ENCODE measurements around the gene HYDIN.
"Not testable (repeated sequence)": the region's sequence is repeated elsewhere in the genome, so short reads cannot be mapped to it uniquely, and the experiment has no call there.

The HYDIN gene

DNA sequence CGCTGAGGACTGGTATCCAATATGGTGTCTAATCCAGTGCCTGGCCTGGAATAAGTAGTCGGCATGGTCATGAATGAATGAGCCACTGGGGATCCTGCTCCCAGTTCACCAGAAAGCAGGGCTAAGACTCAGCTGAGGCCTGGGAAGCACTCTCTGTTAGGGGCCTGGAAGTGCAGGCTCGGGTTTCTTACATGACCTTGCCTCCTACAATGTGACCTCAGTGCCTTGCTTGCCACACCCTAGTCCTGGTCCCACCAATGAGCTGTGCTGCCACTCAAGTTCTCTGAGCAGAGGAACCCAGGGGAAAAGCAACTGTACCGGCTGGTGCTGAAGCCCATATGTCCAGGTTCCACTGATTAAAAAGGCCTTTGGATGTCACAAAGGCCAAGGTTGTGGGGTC, 238.0 kb downstream of the HYDIN start:
- DNase-seq (ENCODE audit: low spot score), result not testable (repeated sequence)

DNA sequence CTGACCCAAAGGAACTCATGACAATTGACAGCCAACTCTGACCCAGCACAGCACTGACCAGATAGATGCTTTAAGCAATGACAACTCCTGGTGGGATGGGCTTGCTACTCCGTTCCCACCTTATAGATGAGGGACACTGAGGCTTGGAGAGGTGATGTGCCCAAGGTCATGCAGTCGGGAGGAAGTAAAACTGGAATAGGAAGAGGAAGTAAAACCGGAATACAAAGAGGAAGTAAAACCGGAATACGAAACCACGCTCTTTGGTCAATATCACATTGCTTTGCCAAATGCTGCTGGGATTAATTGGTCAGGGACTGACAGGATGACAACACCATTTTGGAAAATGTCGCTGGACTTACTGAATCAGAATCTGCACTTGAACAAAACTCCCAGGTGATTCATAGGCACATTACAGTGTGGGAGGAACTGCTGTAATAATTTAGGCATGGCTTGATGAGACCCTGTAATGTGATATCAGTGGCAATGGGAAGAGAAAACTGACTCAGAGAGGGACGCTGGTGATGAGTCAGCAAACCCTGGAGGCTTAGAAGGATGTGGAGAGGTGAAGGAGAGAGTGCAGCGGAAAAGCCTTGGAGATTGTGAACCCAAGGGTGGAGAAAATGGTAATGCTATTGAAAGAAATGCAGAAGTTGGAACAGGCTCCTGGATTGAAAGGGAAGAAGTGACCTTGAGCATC, 243.4 kb downstream of the HYDIN start:
- not testable (repeated sequence) for DNase-seq (ENCODE audit: low spot score)

DNA sequence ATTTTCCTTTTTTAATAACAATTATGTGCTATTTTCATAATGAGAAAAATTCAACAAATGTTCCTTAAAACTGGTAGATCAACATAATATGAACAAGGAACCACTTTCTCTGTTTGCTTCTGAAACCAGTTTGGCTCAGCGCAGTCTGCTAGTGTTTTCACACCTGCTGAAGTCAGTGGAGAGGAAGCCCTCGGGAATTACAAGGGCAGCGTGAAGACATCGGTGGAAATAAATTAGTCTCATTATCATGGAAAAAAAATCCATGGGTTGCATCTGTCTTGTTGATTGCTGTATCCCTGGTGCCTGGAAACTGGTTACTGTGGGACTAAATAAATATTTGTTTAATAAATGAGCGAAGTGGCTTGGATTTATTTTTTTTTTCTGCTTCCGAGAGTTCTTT, 245.8 kb downstream of the HYDIN start:
- not testable (repeated sequence) for DNase-seq (ENCODE audit: low spot score)

DNA sequence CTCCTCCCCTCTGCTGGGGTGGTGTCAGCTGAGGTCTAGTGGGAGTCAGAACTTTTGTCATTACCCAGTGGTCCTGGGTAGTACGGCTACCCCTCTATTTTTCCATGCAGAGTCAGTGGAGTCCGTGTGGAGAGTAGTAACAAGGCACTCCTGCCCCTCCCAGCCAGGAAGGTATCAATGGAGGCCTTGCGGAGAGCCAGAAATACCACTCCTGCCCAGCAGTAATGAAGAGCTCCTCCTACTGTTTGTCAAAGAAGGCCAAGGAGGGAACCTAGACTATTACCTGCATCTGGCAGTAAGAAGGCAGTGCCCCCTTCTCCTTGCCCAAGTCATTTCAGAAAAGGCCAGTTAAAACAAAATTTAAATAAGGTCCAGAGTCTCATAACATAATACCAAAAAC, 262.2 kb downstream of the HYDIN start:
- not testable (repeated sequence) for DNase-seq (ENCODE audit: low spot score)

DNA sequence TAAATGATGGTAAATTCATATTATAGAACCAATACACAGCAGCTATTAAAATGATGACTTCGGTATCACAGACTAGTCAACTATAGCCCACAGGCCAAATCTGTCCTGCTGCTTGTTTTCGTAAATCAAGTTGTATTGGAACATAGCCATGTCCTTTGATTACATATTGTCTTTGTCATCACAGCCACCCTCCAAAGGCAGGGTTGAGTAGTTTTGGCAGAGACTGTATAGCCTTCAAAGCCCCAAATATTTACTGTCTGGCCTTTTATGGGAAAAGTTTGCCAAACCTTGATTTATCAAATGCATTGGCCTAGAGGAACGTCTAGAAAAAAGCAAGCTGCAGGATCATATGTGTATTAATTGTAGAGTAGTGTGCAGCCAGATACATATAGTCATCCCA, 270.4 kb downstream of the HYDIN start:
- DNase-seq (ENCODE audit: low spot score), result not testable (repeated sequence)

DNA sequence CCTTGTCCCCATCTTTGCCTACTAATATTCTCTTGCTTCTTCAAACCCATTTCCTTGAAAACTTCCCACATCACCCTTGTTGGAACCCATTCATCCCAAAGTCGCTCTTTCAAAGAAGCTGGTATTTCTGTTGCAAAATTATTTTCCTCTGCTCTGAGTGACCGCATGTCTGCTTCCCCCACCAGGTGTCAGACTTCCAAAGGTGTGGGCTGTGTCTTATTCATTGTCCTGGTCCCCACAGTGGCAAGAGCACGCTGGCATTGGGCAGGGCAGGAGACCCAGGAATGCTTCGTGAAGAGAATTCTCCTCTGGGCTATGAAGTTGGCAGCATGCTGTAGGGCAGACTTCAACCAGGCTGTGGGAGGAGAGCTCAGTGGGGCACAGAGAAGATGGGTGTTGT, 275.6 kb downstream of the HYDIN start:
- not testable (repeated sequence) for DNase-seq (ENCODE audit: low spot score)

DNA sequence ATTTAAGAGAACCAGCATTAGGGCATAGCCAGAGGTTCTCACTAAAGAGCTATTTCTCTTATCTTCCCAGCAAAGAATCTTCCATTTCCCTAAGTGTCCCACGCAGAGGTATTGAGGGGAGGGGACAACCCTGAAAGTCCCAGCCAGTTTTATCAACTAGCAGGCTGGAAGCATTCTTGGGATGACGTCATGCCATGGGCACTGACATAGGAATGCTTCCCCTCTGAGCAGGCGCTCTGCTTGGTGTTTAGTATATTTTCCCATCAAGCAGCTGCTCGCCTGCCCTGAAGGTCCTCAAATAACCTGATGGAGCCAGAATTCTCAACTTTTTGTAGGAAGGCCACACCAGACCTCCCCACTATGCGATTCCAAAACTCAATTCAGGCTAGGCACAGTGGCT, 276.7 kb downstream of the HYDIN start:
- not testable (repeated sequence) for DNase-seq (ENCODE audit: low spot score)

DNA sequence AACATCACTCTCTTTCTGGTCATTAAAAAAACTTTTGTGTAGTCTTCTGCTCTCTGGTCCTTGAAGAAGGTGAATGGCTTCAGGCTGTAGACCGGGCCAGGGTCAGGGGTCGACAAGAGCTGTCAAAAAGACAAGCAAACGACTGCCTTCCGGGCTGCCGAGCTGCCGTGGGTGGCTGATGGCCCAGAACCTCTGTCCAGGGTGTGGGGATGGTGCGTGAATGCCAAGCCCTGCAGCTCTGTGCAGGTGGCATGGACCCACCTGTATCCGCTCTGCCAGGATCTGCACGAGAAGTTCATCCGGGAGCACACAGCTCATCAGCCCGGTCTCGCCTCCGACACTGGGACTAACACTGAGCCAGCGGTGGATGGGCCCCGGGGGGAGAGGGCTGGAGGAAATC, 287.0 kb downstream of the HYDIN start:
- DNase-seq (ENCODE audit: low spot score), result not testable (repeated sequence)

DNA sequence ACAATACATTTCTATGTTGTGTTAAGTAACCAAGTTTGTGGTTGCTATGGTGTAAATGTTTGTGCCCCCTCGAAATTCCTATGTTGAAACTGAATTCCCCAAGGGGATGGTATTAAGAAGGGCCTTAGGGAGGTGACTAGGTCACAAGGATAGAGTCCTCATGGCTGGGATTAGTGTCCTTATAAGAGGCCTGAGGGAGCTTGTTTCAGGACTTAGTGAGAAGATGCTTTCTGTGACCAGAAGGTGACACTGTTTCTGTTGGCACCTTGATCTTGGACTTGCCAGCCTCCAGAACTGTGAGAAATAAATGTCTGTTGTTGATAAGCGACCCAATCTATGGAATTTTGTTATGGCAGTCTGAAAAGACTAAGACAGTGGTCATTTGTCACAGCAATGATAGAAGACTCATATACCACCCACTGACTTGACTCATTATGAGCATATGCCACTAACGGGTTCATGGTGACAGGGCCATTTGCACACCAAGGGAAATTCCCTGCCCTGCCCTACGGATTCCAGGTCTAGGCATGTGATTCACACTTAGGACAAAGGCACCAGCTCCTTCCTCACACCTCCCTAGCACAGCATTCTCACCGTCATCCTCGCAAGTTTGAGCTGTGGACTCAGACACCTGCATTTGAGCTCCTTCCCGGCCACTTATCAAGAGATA, 290.7 kb downstream of the HYDIN start:
- not testable (repeated sequence) for DNase-seq (ENCODE audit: low spot score)

DNA sequence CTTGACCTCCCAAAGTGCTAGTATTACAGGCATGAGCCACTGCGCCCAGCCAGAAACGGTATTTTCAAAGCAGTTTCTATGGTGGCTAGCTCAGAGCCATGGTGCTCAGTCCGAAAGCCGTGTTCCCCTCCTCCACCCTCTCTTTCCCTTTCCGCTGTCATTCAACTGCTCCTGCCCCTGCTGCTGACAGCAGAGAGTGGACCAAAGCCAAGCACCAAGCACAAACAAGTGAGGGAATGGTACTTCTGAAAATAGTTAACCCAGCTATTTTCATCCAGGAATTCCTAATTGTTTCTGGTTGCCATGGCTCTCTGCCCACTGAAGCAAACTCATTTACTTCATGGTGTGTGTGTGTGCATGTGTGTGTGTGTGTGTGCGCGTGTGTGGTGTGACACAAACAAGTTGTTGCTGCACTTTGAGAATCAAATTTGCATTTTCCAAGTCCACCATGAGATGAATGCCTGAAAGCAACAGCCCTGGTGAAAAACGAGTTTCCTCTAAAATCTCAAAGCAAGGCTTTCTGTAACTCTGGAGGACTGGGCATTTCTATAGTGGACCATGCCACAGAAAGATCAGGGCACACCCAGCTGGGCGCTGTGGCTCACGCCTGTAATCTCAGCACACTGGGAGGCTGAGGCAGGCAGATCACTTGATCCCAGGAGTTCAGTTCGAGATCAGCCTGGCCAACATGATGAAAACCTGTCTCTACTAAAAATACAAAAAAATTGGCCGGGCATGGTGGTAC, 293.6 kb downstream of the HYDIN start:
- not testable (repeated sequence) for DNase-seq (ENCODE audit: low spot score)

DNA sequence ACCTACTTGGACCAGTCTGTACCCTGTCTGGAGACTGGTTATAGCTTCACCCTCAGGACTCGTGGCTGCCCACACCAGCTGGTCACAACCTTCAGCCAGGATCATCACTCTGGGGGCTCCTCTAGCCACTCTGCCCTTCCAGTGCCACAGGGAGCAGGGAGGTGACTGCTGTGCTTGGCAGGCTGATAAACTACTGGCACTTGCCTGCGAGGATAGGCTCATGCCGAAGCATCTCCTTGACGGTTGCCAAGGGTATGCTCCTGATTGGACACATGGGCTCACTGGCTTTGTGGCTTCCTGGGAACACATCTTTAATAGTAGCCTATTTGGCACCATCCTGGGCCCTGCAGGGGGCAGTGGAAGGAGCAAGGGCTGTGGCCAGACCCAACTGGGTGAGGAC, 295.2 kb downstream of the HYDIN start:
- DNase-seq (ENCODE audit: low spot score), result not testable (repeated sequence)

DNA sequence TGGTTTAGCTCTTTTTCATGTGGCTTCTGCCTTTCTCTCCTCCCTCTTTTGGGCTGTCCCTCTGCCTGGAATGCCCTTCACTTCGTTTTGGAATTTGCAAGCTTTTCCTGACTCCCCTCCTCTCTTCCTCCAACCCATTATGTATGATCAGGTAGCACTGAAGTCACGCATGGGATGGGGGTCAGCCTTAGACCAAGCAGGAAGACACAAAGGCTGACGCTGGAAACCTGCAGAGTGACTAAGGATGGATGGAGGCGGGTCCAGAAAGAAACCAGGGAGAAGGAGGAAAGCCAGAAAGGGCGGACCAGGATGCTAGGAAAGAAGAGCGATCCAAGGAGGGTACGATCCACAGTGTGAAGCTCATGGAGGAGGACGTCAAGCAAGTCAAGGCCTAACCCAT, 296.8 kb downstream of the HYDIN start:
- not testable (repeated sequence) for DNase-seq (ENCODE audit: low spot score)

DNA sequence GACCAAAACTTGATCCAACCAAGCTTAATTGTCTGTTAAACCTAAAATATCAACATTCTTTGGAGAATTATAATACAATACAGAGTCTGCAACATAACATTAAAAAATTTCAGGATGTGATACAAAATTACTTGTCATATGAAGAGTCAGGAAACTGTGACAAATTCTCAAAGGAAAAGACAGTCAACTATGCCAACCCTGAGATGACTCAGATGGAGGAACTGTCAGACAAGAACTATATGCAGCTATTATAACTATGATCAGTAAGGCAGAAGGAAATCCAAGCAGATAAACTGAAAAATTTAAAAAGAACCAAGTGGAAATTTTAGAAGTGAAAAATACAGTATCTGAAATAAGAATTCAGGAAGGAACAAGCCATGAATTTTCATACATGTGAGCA, 299.8 kb downstream of the HYDIN start:
- not testable (repeated sequence) for DNase-seq (ENCODE audit: low spot score)

DNA sequence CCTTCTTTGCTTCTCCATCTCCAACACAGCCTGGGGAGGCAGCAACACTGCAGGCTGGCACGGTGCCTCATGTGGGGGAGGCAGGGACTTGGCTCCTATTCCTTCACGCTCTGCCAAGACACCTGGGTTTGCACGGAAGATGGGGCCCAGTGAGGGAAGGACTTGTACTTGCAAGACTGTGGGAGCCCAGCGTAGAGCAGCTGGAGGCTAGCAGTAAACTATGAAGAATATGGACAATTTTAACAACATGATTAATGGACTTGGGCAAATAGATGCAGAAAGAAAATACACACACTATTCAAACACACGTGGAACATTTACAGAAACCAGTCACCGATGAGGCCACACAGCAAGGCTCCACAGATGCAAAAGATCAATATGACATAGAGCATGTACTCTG, 308.4 kb downstream of the HYDIN start:
- not testable (repeated sequence) for DNase-seq (ENCODE audit: low spot score)

DNA sequence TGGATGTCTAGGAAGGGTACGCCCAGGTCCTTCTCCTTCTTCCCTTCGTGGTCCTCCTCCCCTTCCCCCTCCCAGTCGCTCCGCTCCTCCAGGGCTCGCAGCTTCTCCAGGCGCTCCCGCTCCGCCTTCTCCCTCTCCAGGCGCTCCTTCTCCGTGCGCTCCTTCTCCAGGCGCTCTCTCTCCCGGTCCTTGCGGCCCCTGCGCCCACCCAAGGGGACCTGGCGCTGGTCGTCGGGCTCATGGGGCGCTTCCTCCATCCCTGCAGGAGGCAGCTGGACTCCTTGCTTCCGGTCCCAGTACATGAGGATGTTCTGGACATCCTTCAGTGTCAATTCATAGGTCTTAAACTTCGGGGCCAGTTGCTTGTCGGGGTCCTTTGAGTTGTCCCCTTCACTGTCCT, 309.9 kb downstream of the HYDIN start:
- DNase-seq (ENCODE audit: low spot score), result not testable (repeated sequence)

DNA sequence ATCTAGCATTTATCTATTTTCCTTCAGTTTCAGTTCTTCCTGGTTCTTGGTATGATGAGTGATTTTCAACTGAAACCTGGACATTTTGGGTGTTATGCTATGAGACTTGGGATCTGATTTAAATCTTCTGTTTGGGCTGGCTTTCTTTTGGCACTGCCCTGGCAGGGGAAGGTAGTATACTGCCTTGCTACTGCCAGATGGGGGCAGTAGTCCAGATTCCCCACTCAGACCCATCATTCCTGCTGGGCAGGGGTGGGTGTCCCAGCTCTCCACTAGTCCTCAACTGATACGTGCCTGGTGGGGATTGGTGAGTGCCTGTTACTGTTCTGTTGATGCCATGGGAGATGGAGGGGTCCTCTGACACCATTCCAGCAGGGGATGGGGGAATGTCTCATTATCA, 342.3 kb downstream of the HYDIN start:
- not testable (repeated sequence) for DNase-seq (ENCODE audit: low spot score)

DNA sequence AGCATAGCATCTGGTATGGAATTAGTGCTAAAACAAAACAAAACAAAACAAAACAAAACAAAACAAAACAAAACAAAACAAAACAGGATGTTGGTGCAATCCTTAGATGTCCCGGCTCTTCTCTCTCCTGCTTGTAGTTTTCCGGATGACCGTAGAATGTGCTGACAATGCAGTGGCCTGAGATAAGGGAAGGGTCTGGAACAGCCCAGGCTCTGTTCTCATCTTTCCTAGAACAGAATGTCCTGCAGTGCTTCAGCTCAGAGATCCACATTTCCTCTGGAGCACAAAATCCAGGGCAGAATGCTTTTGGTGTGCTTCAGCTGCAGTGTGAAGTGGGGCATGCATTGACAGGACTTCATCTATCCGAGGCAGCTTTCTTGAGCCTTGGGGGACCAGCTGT, 345.9 kb downstream of the HYDIN start:
- not testable (repeated sequence) for DNase-seq (ENCODE audit: low spot score)

DNA sequence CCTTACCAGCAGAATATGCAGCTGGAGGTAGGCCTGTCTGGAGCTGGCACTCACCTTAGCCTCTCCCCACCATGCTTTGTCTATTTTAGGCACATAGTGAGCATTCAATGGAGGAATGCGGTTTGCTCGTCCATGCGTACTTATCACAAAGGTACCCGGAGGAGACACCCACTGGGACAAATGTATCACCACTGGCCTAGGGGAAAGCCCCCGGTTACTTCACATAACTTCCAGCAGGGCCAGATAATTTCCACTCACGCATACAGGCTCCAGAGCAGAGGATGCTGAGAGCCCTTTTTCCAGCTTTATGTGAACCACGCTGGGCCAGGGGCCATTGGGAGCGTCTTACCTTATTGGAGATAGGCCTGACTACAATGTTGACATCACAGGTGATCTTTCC, 348.2 kb downstream of the HYDIN start:
- not testable (repeated sequence) for DNase-seq (ENCODE audit: low spot score)

DNA sequence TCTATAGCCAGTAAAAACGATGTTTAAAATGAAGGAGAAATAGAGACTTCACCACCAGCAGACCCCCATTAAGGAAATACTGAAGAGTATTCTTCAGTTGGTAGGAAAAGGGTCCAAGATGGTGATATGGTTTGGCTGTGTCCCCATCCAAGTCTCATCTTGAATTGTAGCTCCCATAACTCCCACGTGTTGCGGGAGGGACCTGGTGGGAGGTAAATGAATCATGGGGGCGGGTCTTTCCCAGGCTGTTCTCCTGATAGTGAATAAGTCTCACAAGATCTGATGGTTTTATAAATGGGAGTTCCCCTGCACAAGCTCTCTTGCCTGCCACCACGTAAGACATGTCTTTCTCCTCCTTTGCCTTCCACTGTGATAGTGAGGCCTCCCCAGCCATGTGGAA, 352.6 kb downstream of the HYDIN start:
- not testable (repeated sequence) for DNase-seq (ENCODE audit: low spot score)

DNA sequence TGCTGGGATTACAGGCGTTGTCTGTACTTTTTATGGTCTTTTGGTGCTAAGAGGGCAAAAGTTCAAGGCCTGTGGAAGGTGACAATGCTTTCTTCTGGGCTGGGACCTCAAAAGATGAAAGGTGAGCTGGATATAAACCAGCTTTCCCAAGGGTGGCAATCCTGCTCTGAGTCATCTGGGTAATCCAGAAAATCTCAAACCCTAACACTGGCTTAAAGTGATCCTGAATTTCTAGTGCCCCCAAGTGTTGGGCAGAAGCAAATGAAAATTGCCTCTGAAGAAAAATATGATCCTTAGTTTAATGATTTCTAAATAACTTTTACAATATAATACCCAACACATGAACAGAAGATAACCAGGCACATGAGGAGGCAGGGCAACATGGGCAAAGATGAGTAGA, 354.1 kb downstream of the HYDIN start:
- not testable (repeated sequence) for DNase-seq (ENCODE audit: low spot score)

DNA sequence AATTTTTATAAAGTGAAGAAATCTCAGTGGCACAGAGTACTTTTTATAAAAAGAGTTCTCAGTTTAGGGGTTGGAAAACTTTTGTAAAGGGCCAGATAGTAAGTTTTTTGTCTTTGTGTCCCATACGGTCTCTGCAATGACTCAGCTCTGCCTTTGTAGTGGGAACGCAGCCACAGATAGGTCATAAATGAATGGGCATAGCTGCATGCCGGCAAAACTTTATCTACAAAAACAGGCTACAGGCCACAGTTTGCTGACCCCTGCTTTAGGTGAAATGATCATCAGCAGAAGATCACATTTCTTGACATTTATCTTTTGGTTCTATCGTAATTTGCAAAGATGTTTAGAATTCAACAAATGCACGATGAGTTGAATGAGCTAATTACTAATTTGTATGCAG, 365.8 kb downstream of the HYDIN start:
- DNase-seq (ENCODE audit: low spot score), result not testable (repeated sequence)

DNA sequence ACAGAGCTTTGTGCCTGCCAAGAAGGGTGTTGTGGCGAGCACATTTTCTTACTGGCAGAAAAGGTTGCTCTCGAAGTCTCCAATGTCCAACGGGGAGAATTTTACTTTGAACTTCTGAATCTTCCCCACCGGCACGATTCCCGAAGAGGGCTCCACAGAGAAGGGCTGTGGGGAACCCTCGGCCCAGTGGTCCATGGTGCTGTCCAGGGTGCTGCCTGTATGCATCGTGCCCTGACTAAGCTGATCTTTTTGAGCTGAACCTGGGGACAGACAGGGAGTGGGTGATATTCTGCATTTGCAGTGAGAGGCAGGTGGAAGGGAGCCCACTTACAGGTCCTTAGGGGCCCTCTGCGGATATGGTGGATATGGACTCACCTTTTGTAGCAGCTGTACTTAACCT, 368.5 kb downstream of the HYDIN start:
- DNase-seq (ENCODE audit: low spot score), result not testable (repeated sequence)

DNA sequence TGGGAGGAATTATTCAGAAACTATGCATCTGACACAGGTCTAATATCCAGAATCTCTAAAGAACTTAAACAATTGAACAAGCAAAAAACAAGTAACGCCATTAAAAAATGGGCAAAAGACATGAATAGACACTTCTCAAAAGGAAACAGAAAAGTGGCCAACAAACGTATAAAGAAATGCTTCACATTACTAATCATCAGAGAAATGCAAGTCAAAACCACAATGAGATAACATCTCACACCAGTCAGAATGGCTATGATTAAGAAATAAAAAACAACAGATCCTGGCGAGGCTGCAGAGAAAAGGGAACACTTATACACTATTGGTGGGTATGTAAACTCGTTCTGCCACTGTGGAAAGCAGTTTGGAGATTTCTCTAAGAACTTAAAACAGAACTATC, 379.2 kb downstream of the HYDIN start:
- not testable (repeated sequence) for DNase-seq (ENCODE audit: low spot score)
